ENCODE measurements around the gene CCL15.
A peak's percentile ranks its signal among the peaks of the same experiment; 100 is the strongest.
"Not testable (repeated sequence)": the region's sequence is repeated elsewhere in the genome, so short reads cannot be mapped to it uniquely, and the experiment has no call there.

The CCL15 gene

GRCh38 chr17:35995346-35995745 is 6.0 kb downstream of the CCL15 start:
- DNase-seq (ENCODE audit: extremely low read depth in 1 of 2, low read depth in 1 of 2): not testable (repeated sequence)

GRCh38 chr17:35991075-35991474 is 10.3 kb downstream of the CCL15 start:
- no peak for DNase-seq (ENCODE audit: extremely low read depth in 1 of 2, low read depth in 1 of 2)

GRCh38 chr17:35988164-35988563 is 13.2 kb downstream of the CCL15 start:
- DNase-seq (ENCODE audit: extremely low read depth in 1 of 2, low read depth in 1 of 2): no peak

- no peak for DNase-seq (ENCODE audit: extremely low read depth in 1 of 2, low read depth in 1 of 2)
Observed at GRCh38 chr17:35986643-35987042, 14.7 kb downstream of the CCL15 start, which contains the start of gene CCL14. CCL14 (minus strand) TSS chr17:35986729; CDS start chr17:35986649, 80 bp downstream.

- no peak for DNase-seq (ENCODE audit: extremely low read depth in 1 of 2, low read depth in 1 of 2)
Observed at GRCh38 chr17:35984140-35984539, 17.2 kb downstream of the CCL15 start.

GRCh38 chr17:35982409-35983191 is 18.8 kb downstream of the CCL15 start:
- DNase-seq (ENCODE audit: extremely low read depth in 1 of 2, low read depth in 1 of 2): no peak

GRCh38 chr17:35981908-35982330 is 19.4 kb downstream of the CCL15 start:
- DNase-seq (ENCODE audit: extremely low read depth in 1 of 2, low read depth in 1 of 2): no peak

- DNase-seq (ENCODE audit: extremely low read depth in 1 of 2, low read depth in 1 of 2): no peak
Observed at GRCh38 chr17:35981246-35981645, 20.1 kb downstream of the CCL15 start, which contains the start of gene CCL16. CCL16 (minus strand) TSS chr17:35981497; CDS start chr17:35981420, 77 bp downstream.

GRCh38 chr17:35978346-35978745 is 23.0 kb downstream of the CCL15 start:
- no peak for DNase-seq (ENCODE audit: extremely low read depth in 1 of 2, low read depth in 1 of 2)

GRCh38 chr17:35977509-35977908 is 23.8 kb downstream of the CCL15 start:
- no peak for DNase-seq (ENCODE audit: extremely low read depth in 1 of 2, low read depth in 1 of 2)

GRCh38 chr17:35973333-35974260 is 27.8 kb downstream of the CCL15 start:
- no peak for DNase-seq (ENCODE audit: extremely low read depth in 1 of 2, low read depth in 1 of 2)

GRCh38 chr17:35972945-35973332 is 28.4 kb downstream of the CCL15 start:
- no peak for DNase-seq (ENCODE audit: extremely low read depth in 1 of 2, low read depth in 1 of 2)

GRCh38 chr17:35972535-35972934 is 28.8 kb downstream of the CCL15 start:
- no peak for DNase-seq (ENCODE audit: extremely low read depth in 1 of 2, low read depth in 1 of 2)

- DNase-seq (ENCODE audit: extremely low read depth in 1 of 2, low read depth in 1 of 2): no peak
Observed at GRCh38 chr17:35972066-35972465, 29.3 kb downstream of the CCL15 start.

- DNase-seq (ENCODE audit: extremely low read depth in 1 of 2, low read depth in 1 of 2): peak in 1 of 2 donors; percentile 59
Observed at GRCh38 chr17:35969558-35970380, 31.6 kb downstream of the CCL15 start.

- no peak for DNase-seq (ENCODE audit: extremely low read depth in 1 of 2, low read depth in 1 of 2)
Observed at GRCh38 chr17:35968520-35969054, 32.8 kb downstream of the CCL15 start.

- DNase-seq (ENCODE audit: extremely low read depth in 1 of 2, low read depth in 1 of 2): no peak
Observed at GRCh38 chr17:35965272-35965671, 36.1 kb downstream of the CCL15 start.

GRCh38 chr17:35963663-35964062 is 37.7 kb downstream of the CCL15 start:
- DNase-seq (ENCODE audit: extremely low read depth in 1 of 2, low read depth in 1 of 2): no peak

GRCh38 chr17:35953720-35954119 is 47.6 kb downstream of the CCL15 start:
- no peak for DNase-seq (ENCODE audit: extremely low read depth in 1 of 2, low read depth in 1 of 2)

- DNase-seq (ENCODE audit: extremely low read depth in 1 of 2, low read depth in 1 of 2): no peak
Observed at GRCh38 chr17:35949401-35949800, 52.0 kb downstream of the CCL15 start.

All from stimulated activated CD8-positive, alpha-beta memory T cell treated with anti-CD3 and anti-CD28 coated beads, Interleukin-7, amount 100 ng/mL, for 48 hours (primary cell).